SK-N-SH (cell line): ENCODE measurements around the gene WDR90. TPM values are rescaled to one million over a fixed set of nuclear protein-coding genes. Genes with fewer than 3 reads are reported as not detected.

Source experiments
- CTCF ChIA-PET: fragments of 300-600, 350-600 bp; formaldehyde crosslinking; extraction: SDS; loops from one replicate; lab custom pipeline; 2021; lab: Yijun Ruan, JAX
- POLR2A ChIA-PET: fragments of 350-600 bp; sonication (Branson Sonifier 250); formaldehyde crosslinking; extraction: SDS; loops from one replicate; lab custom pipeline; 2020; ENCODE audit warnings: antibody characterized with exemption, inconsistent platforms; lab: Yijun Ruan, JAX
- DNase-seq: peaks from one replicate; pipeline ENCODE4 v3.0.0; 2012
- H2AFZ ChIP-seq: fragments of 200-600 bp; sonication (generic); 2 replicates; pipeline ENCODE4 v1.8.1; 2016; ENCODE audit warnings: antibody characterized with exemption, mild to moderate bottlenecking, low read depth
- H3F3A ChIP-seq: fragments of 200-600 bp; sonication (generic); replicated peaks from 2 replicates; pipeline ENCODE3; 2016; ENCODE audit warnings: antibody characterized with exemption, mild to moderate bottlenecking; ENCODE audit not compliant: insufficient read depth
- H3K27ac ChIP-seq, 2 experiments: fragments of 200-500 bp in 1 of 2; fragments of 200-600 bp in 1 of 2; sonication (Bioruptor generic) in 1 of 2; sonication (generic), shearing (Covaris generic) in 1 of 2; 2 replicates each; pipeline versions ENCODE4 v1.5.1 to v1.6.1; 2014 to 2016; ENCODE audit warnings: low read depth in 2 of 2, inconsistent platforms in 1 of 2, low read length in 1 of 2, mild to moderate bottlenecking in 1 of 2, mixed read lengths in 1 of 2
- H3K27me3 ChIP-seq: fragments of 200-600 bp; sonication (generic), shearing (Covaris generic); 2 replicates; pipeline ENCODE4 v1.6.1; 2016; ENCODE audit warnings: mixed run types; ENCODE audit not compliant: insufficient read depth
- H3K36me3 ChIP-seq, 2 experiments: fragments of 200-500 bp in 1 of 2; fragments of 200-600 bp in 1 of 2; sonication (Bioruptor generic) in 1 of 2; sonication (generic) in 1 of 2; replicated peaks in 1 of 2; 2 replicates each; pipeline versions ENCODE3 to v1.5.1; 2014 to 2016; ENCODE audit warnings: low read length in 1 of 2, mild to moderate bottlenecking in 1 of 2; ENCODE audit not compliant: insufficient read depth in 2 of 2, control insufficient read depth in 1 of 2
- H3K4me1 ChIP-seq, 2 experiments: fragments of 200-500 bp in 1 of 2; fragments of 200-600 bp in 1 of 2; sonication (Bioruptor generic) in 1 of 2; sonication (generic), shearing (Covaris generic) in 1 of 2; 2 replicates each; pipeline versions ENCODE4 v1.5.1 to v1.6.1; 2014 to 2016; ENCODE audit warnings: low read depth in 1 of 2, low read length in 1 of 2, mixed run types in 1 of 2; ENCODE audit not compliant: insufficient read depth in 2 of 2, control insufficient read depth in 1 of 2
- H3K4me2 ChIP-seq: fragments of 200-600 bp; sonication (generic), shearing (Covaris generic); 2 replicates; pipeline ENCODE4 v1.6.1; 2017; ENCODE audit warnings: mixed run types
- H3K4me3 ChIP-seq, 2 experiments: fragments of 200-500 bp in 1 of 2; fragments of 200-600 bp in 1 of 2; sonication (Bioruptor generic) in 1 of 2; sonication (generic), shearing (Covaris generic) in 1 of 2; 2 replicates each; pipeline versions ENCODE4 v1.5.1 to v1.8.1; 2014 to 2016; ENCODE audit warnings: low read depth in 2 of 2, inconsistent platforms in 1 of 2, low read length in 1 of 2, mild to moderate bottlenecking in 1 of 2, mixed read lengths in 1 of 2, moderate library complexity in 1 of 2
- H3K79me2 ChIP-seq: fragments of 200-600 bp; sonication (generic); 2 replicates; pipeline ENCODE4 v1.8.1; 2017; ENCODE audit warnings: mild to moderate bottlenecking; ENCODE audit not compliant: insufficient read depth
- H3K9ac ChIP-seq: fragments of 200-600 bp; sonication (generic); 2 replicates; pipeline ENCODE4 v1.6.1; 2017; ENCODE audit warnings: mixed run types
- H3K9me2 ChIP-seq: fragments of 200-600 bp; sonication (generic); 2 replicates; pipeline ENCODE4 v1.6.1; 2017; ENCODE audit warnings: mixed run types
- H3K9me3 ChIP-seq: fragments of 200-600 bp; sonication (generic); 2 replicates; pipeline ENCODE4 v1.6.1; 2017; ENCODE audit warnings: mixed run types, mild to moderate bottlenecking, moderate library complexity
- H4K20me1 ChIP-seq: fragments of 200-600 bp; sonication (generic); 2 replicates; pipeline ENCODE4 v1.6.1; 2017; ENCODE audit warnings: mild to moderate bottlenecking, mixed run types; ENCODE audit not compliant: insufficient read depth
- CHD2 ChIP-seq: fragments of 150-350 bp; IDR thresholded peaks from 2 replicates; pipeline ENCODE4 v1.6.1; 2018; ENCODE audit warnings: low read length; ENCODE audit not compliant: partially characterized antibody
- EZH2phosphoT487 ChIP-seq: fragments of 200-600 bp; sonication (generic); IDR thresholded peaks from 2 replicates; pipeline ENCODE4 v1.6.1; 2017; ENCODE audit warnings: low read depth, mixed run types, mild to moderate bottlenecking, antibody characterized with exemption, moderate library complexity, borderline replicate concordance
- FOXM1 ChIP-seq: IDR thresholded peaks from 2 replicates; pipeline ENCODE4 v1.4.0; 2012; ENCODE audit warnings: low read depth, mild to moderate bottlenecking
- GATA2 ChIP-seq: sonication (generic); formaldehyde crosslinking; IDR thresholded peaks from 2 replicates; pipeline ENCODE4 v1.5.0; 2020; ENCODE audit warnings: mild to moderate bottlenecking, missing genetic modification reagents
- JUND ChIP-seq: IDR thresholded peaks from 2 replicates; pipeline ENCODE4 v1.4.0; 2012
- MEF2A ChIP-seq: IDR thresholded peaks from 2 replicates; pipeline ENCODE4 v1.4.0; 2012; ENCODE audit warnings: low read depth, borderline replicate concordance
- MXI1 ChIP-seq: IDR thresholded peaks from 2 replicates; pipeline ENCODE4 v1.6.1; 2012; ENCODE audit warnings: mild to moderate bottlenecking, low read depth, low read length, improper control_type of control experiment
- NRF1 ChIP-seq: IDR thresholded peaks from 2 replicates; pipeline ENCODE4 v1.6.1; 2012; ENCODE audit warnings: low read depth, mild to moderate bottlenecking, low read length
- POLR2AphosphoS5 ChIP-seq: IDR thresholded peaks from 2 replicates; pipeline ENCODE4 v1.6.1; 2012; ENCODE audit warnings: low read depth, low read length
- RFX5 ChIP-seq: IDR thresholded peaks from 2 replicates; pipeline ENCODE4 v1.6.1; 2012; ENCODE audit warnings: mild to moderate bottlenecking, improper control_type of control experiment, low read length
- SMC3 ChIP-seq: IDR thresholded peaks from 2 replicates; pipeline ENCODE4 v1.6.1; 2012; ENCODE audit warnings: low read depth, low read length, improper control_type of control experiment
- WGBS: methylation state at CpG from one replicate; pipeline ENCODE4 v1.1.6; 2017; ENCODE audit warnings: low lambda C conversion rate; 5-methylcytosine and 5-hydroxymethylcytosine counted together
- polyA plus RNA-seq, 3 experiments: library from polyadenylated mRNA; depleted of rRNA; stranded (reverse); fragments of >200 nt; gene quantifications; 2 replicates each; pipeline ENCODE4 v1.2.3, GENCODE V29; 2012
- TF ChIP-seq, protein P1 (sequence below): IDR thresholded peaks from 2 replicates; pipeline ENCODE4 v1.4.0; 2012; ENCODE audit warnings: low read depth
- TF ChIP-seq, protein P2 (sequence below): IDR thresholded peaks from 2 replicates; pipeline ENCODE4 v1.6.1; 2012; ENCODE audit warnings: mild to moderate bottlenecking, low read depth, low read length, moderate library complexity
- TF ChIP-seq, protein P3 (sequence below): fragments of 150-350 bp; IDR thresholded peaks from 2 replicates; pipeline ENCODE4 v1.6.1; 2016; ENCODE audit warnings: mild to moderate bottlenecking, low read depth, low read length
- TF ChIP-seq, protein P4 (sequence below): fragments of 150-350 bp; IDR thresholded peaks from 2 replicates; pipeline ENCODE4 v1.6.1; 2017; ENCODE audit warnings: antibody characterized with exemption, low read length, low read depth, borderline replicate concordance

The WDR90 gene
- polyA plus RNA-seq, 1 of the 3 experiments (the other 2 are of a cell fraction) = 32.0 TPM

DNA sequence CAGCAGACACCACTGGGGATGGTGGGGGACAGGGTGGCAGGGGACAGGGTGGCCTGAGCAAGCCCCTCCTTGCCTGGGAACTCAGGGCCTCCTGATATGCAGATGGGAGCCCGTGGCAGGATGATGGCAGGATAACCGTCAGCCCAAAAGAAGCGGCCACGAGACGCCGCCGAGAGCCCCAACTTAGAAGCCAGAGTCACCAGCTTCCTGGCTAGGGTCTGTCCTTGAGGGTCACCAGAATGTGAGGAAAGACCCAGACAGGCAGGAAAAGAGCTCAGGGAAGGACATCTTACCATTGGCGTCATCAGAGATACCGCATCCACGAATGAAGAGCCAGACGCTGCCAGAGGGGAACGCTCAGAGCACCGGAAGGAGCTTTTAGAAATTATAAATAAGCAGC lies 39.8 kb upstream of the WDR90 start:
- WGBS = 94% methylated on average over 13 of the region's 13 CpGs
- POLR2A ChIA-PET = no interaction called here

DNA sequence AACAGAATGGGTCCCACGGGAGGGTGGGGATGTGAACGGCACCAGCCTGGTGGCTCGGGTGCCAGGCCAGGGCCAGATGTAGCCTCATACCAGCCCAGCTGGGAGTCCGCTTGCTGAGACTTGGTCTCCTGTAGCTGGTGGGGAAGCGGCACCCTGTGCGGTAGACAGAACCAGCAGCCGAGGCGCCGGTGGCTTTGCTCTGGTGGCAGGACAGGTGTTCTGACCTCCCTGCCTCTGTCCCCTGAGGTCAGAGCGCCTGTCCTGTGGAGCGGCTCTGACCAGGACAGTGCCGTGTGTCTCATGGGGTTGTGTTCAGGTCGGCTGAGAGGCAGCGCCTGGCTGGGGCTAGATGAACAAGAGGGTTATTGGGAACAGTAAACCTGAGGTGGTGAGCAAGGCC lies 39.2 kb upstream of the WDR90 start:
- 86% methylated on average over 4 of the region's 14 CpGs for WGBS
- ChIA-PET POLR2A (no interaction called here), CTCF (interaction anchor here (0.8 to 2.7 kb wide), 4 partner anchors 10 to 51 kb away, joined by 3 to 11 read pairs (median 4); no protein-coding TSS in a partner anchor)
- no peak overlapping the region for H2AFZ ChIP-seq
- H3K27me3 ChIP-seq = no peaks in the 10 kb centered on the region
- TF ChIP-seq POLR2AphosphoS5 (no peak), MEF2A (no peak), GATA2 (CRISPR knock-in tag) (no peak), JUND (no peak), CHD2 (no peak), EZH2phosphoT487 (no peak), SMC3 (no peak), MXI1 (no peak), RFX5 (no peak)
- TF ChIP-seq, protein P1, sequence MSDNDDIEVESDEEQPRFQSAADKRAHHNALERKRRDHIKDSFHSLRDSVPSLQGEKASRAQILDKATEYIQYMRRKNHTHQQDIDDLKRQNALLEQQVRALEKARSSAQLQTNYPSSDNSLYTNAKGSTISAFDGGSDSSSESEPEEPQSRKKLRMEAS = no peak
- TF ChIP-seq, protein P2, sequence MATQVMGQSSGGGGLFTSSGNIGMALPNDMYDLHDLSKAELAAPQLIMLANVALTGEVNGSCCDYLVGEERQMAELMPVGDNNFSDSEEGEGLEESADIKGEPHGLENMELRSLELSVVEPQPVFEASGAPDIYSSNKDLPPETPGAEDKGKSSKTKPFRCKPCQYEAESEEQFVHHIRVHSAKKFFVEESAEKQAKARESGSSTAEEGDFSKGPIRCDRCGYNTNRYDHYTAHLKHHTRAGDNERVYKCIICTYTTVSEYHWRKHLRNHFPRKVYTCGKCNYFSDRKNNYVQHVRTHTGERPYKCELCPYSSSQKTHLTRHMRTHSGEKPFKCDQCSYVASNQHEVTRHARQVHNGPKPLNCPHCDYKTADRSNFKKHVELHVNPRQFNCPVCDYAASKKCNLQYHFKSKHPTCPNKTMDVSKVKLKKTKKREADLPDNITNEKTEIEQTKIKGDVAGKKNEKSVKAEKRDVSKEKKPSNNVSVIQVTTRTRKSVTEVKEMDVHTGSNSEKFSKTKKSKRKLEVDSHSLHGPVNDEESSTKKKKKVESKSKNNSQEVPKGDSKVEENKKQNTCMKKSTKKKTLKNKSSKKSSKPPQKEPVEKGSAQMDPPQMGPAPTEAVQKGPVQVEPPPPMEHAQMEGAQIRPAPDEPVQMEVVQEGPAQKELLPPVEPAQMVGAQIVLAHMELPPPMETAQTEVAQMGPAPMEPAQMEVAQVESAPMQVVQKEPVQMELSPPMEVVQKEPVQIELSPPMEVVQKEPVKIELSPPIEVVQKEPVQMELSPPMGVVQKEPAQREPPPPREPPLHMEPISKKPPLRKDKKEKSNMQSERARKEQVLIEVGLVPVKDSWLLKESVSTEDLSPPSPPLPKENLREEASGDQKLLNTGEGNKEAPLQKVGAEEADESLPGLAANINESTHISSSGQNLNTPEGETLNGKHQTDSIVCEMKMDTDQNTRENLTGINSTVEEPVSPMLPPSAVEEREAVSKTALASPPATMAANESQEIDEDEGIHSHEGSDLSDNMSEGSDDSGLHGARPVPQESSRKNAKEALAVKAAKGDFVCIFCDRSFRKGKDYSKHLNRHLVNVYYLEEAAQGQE = no peak
- TF ChIP-seq, protein P3, sequence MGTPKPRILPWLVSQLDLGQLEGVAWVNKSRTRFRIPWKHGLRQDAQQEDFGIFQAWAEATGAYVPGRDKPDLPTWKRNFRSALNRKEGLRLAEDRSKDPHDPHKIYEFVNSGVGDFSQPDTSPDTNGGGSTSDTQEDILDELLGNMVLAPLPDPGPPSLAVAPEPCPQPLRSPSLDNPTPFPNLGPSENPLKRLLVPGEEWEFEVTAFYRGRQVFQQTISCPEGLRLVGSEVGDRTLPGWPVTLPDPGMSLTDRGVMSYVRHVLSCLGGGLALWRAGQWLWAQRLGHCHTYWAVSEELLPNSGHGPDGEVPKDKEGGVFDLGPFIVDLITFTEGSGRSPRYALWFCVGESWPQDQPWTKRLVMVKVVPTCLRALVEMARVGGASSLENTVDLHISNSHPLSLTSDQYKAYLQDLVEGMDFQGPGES = no peak
- H3K4me1 ChIP-seq = no peaks in the 10 kb centered on the region; a peak in 1 of 4 replicates
- H3K4me2 ChIP-seq = no peak overlapping the region
- H3K9ac ChIP-seq = no peak overlapping the region
- H3K36me3 ChIP-seq = peaks cover 0 to under 1% of the 10 kb centered on the region in 2 experiments
- H3K27ac ChIP-seq = no peak overlapping the region
- no peaks in the 10 kb centered on the region for H3K9me3 ChIP-seq
- H4K20me1 ChIP-seq = peaks cover 6% of the 10 kb centered on the region; the same call in 1 of the 2 replicates
- DNase-seq = no peak
- no peaks in the 10 kb centered on the region for H3K9me2 ChIP-seq
- peaks cover 11% of the 10 kb centered on the region for H3K79me2 ChIP-seq
- no peak overlapping the region for H3K4me3 ChIP-seq
- H3F3A ChIP-seq = no peaks in the 10 kb centered on the region

More for the DNA sequence above, 39.8 kb upstream of the WDR90 start:
- Histone ChIP-seq H3K27ac (no peak overlapping the region), H3K36me3 (peaks cover 0 to 7% of the 10 kb centered on the region in 2 experiments), H3K79me2 (peaks cover 18% of the 10 kb centered on the region), H4K20me1 (peaks cover 6% of the 10 kb centered on the region; the same call in 1 of the 2 replicates), H3K4me1 (no peaks in the 10 kb centered on the region; a peak in 1 of 4 replicates), H3K27me3 (no peaks in the 10 kb centered on the region), H3F3A (no peaks in the 10 kb centered on the region), H3K9ac (no peak overlapping the region), H2AFZ (no peak overlapping the region), H3K9me3 (no peaks in the 10 kb centered on the region), H3K4me2 (no peak overlapping the region), H3K4me3 (no peak overlapping the region), H3K9me2 (no peaks in the 10 kb centered on the region)
- no peak for DNase-seq
- no peak for TF ChIP-seq NRF1
- TF ChIP-seq, protein P4, sequence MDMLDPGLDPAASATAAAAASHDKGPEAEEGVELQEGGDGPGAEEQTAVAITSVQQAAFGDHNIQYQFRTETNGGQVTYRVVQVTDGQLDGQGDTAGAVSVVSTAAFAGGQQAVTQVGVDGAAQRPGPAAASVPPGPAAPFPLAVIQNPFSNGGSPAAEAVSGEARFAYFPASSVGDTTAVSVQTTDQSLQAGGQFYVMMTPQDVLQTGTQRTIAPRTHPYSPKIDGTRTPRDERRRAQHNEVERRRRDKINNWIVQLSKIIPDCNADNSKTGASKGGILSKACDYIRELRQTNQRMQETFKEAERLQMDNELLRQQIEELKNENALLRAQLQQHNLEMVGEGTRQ = no peak
- TF ChIP-seq FOXM1 = no peak
- CTCF ChIA-PET = interaction anchor here (0.8 to 2.7 kb wide), 4 partner anchors 8 to 50 kb away, joined by 3 to 11 read pairs (median 3); no protein-coding TSS in a partner anchor
